ENCODE measurements around the gene HOXC9. TPM values are rescaled to one million over a fixed set of nuclear protein-coding genes. Genes with fewer than 3 reads are reported as not detected.

Gene HOXC9
- polyA plus RNA-seq, 1 of the 3 experiments (the other 2 are of a cell fraction): 1.9 TPM

DNA sequence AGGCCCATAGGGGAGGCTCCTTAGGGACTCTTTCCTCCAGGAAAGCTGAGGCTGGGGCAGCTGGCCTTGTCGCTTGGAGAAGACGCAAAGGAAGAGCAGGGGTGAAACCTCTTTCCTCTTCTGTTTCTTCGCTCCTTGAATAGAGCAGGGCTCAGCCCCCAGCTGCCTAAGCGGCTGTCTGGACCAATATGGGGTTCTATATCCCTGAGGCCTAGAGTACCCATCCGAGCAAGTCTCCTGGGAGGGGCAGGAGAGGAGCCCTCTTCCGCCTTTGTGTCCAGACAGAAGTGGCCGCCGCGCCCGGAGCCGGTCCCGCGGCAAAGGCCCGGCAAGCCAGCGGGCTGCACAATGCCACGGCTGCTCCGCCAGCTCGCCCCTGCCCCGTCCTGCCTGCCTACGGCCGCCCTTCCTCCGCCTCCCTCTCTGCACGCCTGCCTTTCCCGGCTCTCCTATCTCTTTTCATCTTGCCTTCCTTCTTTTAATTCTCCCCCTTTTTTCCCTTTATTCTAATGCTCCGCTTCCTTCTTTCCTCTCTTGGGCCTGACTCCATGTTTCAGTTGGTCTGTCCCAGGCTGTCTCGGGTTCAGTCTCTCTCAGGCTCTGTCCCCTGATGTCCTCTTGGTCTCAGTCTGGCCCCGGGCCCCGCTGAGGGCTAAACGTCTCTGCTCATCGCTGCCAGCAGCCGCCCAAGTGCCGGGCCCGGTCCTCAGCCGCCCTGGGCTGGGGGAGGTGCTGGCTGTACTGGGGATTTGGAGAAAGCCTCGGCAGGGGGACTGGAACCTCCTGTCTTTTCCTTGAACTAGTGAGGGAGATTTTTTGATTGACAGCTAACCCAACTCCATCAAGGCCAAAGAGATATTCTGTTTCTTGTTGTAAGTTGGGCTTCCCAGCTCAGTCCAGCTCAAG lies 2.5 kb upstream of the HOXC9 start:
- WGBS (ENCODE audit: low lambda C conversion rate): 76% methylated on average over 20 of the region's 35 CpGs
- Histone ChIP-seq H3K36me3 (replicated peaks in 1 of 2; ENCODE audit: control insufficient read depth in 1 of 2, insufficient read depth in 2 of 2, low read length in 1 of 2) (no peaks in the 10 kb centered on the region), H2AFZ (ENCODE audit: low read depth) (no peak overlapping the region), H4K20me1 (ENCODE audit: insufficient read depth) (no peaks in the 10 kb centered on the region), H3K9me3 (no peaks in the 10 kb centered on the region), H3K9ac (no peak overlapping the region), H3K27me3 (ENCODE audit: insufficient read depth) (peaks cover 50% of the 10 kb centered on the region), H3K79me2 (ENCODE audit: insufficient read depth) (no peaks in the 10 kb centered on the region), H3F3A (replicated peaks; ENCODE audit: insufficient read depth) (no peaks in the 10 kb centered on the region), H3K27ac (ENCODE audit: low read depth in 2 of 2, low read length in 1 of 2) (no peak overlapping the region), H3K4me3 (ENCODE audit: low read depth in 2 of 2, low read length in 1 of 2) (no peak overlapping the region), H3K4me2 (no peak overlapping the region), H3K9me2 (no peaks in the 10 kb centered on the region), H3K4me1 (ENCODE audit: control insufficient read depth in 1 of 2, insufficient read depth in 2 of 2, low read depth in 1 of 2, low read length in 1 of 2) (peaks cover 0 to 16% of the 10 kb centered on the region in 2 experiments; a peak in 2 of 4 replicates)
- ChIA-PET CTCF (interaction anchor here (0.6 to 24.5 kb wide), 11 partner anchors 8 to 371 kb away, joined by 3 to 568 read pairs (median 4); partner anchors contain the start of genes HOXC10, HOXC8 and SMUG1), POLR2A (no interaction called here)
- TF ChIP-seq ELF1 (IDR thresholded peaks at IDR 0.05) (no peak), CHD2 (IDR thresholded peaks at IDR 0.05; ENCODE audit: low read length, partially characterized antibody) (no peak), TAF1 (IDR thresholded peaks at IDR 0.05; ENCODE audit: borderline replicate concordance, low read depth, low read length) (no peak), FOSL2 (IDR thresholded peaks at IDR 0.05; ENCODE audit: borderline replicate concordance, low read depth) (no peak), MXI1 (IDR thresholded peaks at IDR 0.05; ENCODE audit: low read depth, low read length) (no peak), RCOR1 (IDR thresholded peaks at IDR 0.05; ENCODE audit: low read length) (no peak), MEF2A (IDR thresholded peaks at IDR 0.05; ENCODE audit: borderline replicate concordance, low read depth) (no peak)
- TF ChIP-seq, protein P1, sequence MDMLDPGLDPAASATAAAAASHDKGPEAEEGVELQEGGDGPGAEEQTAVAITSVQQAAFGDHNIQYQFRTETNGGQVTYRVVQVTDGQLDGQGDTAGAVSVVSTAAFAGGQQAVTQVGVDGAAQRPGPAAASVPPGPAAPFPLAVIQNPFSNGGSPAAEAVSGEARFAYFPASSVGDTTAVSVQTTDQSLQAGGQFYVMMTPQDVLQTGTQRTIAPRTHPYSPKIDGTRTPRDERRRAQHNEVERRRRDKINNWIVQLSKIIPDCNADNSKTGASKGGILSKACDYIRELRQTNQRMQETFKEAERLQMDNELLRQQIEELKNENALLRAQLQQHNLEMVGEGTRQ (IDR thresholded peaks at IDR 0.05; ENCODE audit: borderline replicate concordance, low read depth, low read length): no peak
- no peak for DNase-seq

DNA sequence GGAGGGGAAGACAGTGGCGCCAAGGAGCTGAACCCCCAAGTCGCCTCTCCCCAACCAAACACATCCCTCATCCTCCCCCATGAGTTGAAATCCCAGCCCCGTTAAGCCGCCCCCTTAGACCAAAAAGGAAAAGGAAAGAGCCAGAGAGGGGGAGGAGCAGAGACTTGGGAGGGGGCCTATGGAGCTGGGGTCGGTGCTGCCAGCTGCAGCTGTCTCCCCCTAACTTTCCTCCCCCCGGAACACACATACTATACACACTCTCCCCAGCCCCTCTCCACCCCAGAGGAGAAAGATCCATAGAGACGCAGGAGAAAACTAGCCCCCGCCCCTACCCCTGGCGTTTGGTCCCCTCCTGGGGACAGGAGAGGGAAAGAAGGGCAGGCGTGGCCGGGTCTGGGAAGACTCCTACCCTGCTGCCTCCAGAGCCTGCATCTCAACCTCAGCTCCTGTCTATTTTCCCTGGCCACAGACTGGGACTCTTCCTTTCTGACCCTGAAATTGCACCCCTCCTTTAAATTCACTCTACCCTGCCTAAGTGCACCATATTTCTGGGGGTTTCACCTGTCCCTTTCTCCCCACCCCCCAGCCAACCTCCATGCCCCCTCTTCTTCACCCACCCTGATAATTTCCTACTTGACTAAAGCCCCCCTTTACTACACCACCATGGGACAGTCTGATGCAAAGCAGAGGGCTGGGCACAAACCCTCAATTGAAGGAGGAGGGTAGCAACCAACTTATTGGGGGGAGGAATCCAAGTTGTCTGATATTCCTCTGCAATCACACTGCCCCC lies 1.7 kb upstream of the HOXC9 start:
- WGBS (ENCODE audit: low lambda C conversion rate): 74% methylated on average over 11 of the region's 11 CpGs
- Histone ChIP-seq H3K4me2 (no peak overlapping the region), H3K9ac (no peak overlapping the region), H3K4me3 (ENCODE audit: low read depth in 2 of 2, low read length in 1 of 2) (no peak overlapping the region), H4K20me1 (ENCODE audit: insufficient read depth) (no peaks in the 10 kb centered on the region), H3K27me3 (ENCODE audit: insufficient read depth) (peaks cover 42% of the 10 kb centered on the region), H3K4me1 (ENCODE audit: control insufficient read depth in 1 of 2, insufficient read depth in 2 of 2, low read depth in 1 of 2, low read length in 1 of 2) (peaks cover 0 to 16% of the 10 kb centered on the region in 2 experiments; a peak in 2 of 4 replicates), H2AFZ (ENCODE audit: low read depth) (no peak overlapping the region), H3K9me2 (no peaks in the 10 kb centered on the region), H3K36me3 (replicated peaks in 1 of 2; ENCODE audit: control insufficient read depth in 1 of 2, insufficient read depth in 2 of 2, low read length in 1 of 2) (no peaks in the 10 kb centered on the region), H3K27ac (ENCODE audit: low read depth in 2 of 2, low read length in 1 of 2) (no peak overlapping the region), H3K79me2 (ENCODE audit: insufficient read depth) (no peaks in the 10 kb centered on the region), H3K9me3 (no peaks in the 10 kb centered on the region), H3F3A (replicated peaks; ENCODE audit: insufficient read depth) (no peaks in the 10 kb centered on the region)
- DNase-seq: no peak
- TF ChIP-seq RAD21 (IDR thresholded peaks at IDR 0.05; ENCODE audit: low read length) (no peak), MEF2A (IDR thresholded peaks at IDR 0.05; ENCODE audit: borderline replicate concordance, low read depth) (no peak), TAF1 (IDR thresholded peaks at IDR 0.05; ENCODE audit: borderline replicate concordance, low read depth, low read length) (no peak), MXI1 (IDR thresholded peaks at IDR 0.05; ENCODE audit: low read depth, low read length) (no peak), GATA2 (CRISPR knock-in tag; IDR thresholded peaks at IDR 0.05) (no peak), ELF1 (IDR thresholded peaks at IDR 0.05) (no peak), FOXM1 (IDR thresholded peaks at IDR 0.05; ENCODE audit: low read depth) (no peak), CHD2 (IDR thresholded peaks at IDR 0.05; ENCODE audit: low read length, partially characterized antibody) (no peak), TCF12 (IDR thresholded peaks at IDR 0.05) (no peak), NFIC (IDR thresholded peaks at IDR 0.05; ENCODE audit: borderline replicate concordance) (no peak), YY1 (IDR thresholded peaks at IDR 0.05; ENCODE audit: low read depth) (no peak), FOXJ3 (CRISPR knock-in tag; IDR thresholded peaks at IDR 0.05) (no peak), TEAD4 (IDR thresholded peaks at IDR 0.05; ENCODE audit: borderline replicate concordance, insufficient read depth) (no peak)
- TF ChIP-seq, protein P2, sequence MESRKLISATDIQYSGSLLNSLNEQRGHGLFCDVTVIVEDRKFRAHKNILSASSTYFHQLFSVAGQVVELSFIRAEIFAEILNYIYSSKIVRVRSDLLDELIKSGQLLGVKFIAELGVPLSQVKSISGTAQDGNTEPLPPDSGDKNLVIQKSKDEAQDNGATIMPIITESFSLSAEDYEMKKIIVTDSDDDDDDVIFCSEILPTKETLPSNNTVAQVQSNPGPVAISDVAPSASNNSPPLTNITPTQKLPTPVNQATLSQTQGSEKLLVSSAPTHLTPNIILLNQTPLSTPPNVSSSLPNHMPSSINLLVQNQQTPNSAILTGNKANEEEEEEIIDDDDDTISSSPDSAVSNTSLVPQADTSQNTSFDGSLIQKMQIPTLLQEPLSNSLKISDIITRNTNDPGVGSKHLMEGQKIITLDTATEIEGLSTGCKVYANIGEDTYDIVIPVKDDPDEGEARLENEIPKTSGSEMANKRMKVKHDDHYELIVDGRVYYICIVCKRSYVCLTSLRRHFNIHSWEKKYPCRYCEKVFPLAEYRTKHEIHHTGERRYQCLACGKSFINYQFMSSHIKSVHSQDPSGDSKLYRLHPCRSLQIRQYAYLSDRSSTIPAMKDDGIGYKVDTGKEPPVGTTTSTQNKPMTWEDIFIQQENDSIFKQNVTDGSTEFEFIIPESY (IDR thresholded peaks at IDR 0.05; ENCODE audit: borderline replicate concordance, low read depth): no peak
- TF ChIP-seq, protein P3, sequence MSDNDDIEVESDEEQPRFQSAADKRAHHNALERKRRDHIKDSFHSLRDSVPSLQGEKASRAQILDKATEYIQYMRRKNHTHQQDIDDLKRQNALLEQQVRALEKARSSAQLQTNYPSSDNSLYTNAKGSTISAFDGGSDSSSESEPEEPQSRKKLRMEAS (IDR thresholded peaks at IDR 0.05; ENCODE audit: low read depth): no peak
- CTCF ChIA-PET: interaction anchor here (0.6 to 24.5 kb wide), 14 partner anchors 7 to 370 kb away, joined by 3 to 568 read pairs (median 4); partner anchors contain the start of genes HOXC10, HOXC5, HOXC8 and SMUG1
- POLR2A ChIA-PET: interaction anchor here (0.5 kb wide), 1 partner anchor 14 kb away, joined by 3 read pairs; no protein-coding TSS in a partner anchor

All from SK-N-SH (cell line).